Esophagus squamous epithelium (tissue), 5 donors: Measurements from ENCODE around the gene UGP2. TPM values are rescaled to one million over a fixed set of nuclear protein-coding genes. Genes with fewer than 3 reads are reported as not detected.
"Not testable (repeated sequence)": the region's sequence is repeated elsewhere in the genome, so short reads cannot be mapped to it uniquely, and the experiment has no call there.

Experiments
- DNase-seq: peaks from one replicate; lab custom pipeline; 2025; lab: John Stamatoyannopoulos, UW
- H3K27ac ChIP-seq, 4 donors: fragments of 200-600 bp; sonication (generic); one replicate each; pipeline ENCODE4 v1.5.1; 2016 to 2019; ENCODE audit warnings: mild to moderate bottlenecking in 1 of 4
- H3K27me3 ChIP-seq, 4 donors: fragments of 200-600 bp; sonication (generic); 1 replicate in 3 of 4; 2 replicates in 1 of 4; pipeline versions ENCODE4 v1.5.1 to v1.6.0; 2017 to 2021; ENCODE audit warnings: antibody characterized with exemption in 1 of 4
- H3K36me3 ChIP-seq, 3 donors: fragments of 200-600 bp; sonication (generic); one replicate each; pipeline ENCODE4 v1.5.1; 2016 to 2019
- H3K4me1 ChIP-seq, 3 donors: fragments of 200-600 bp; sonication (generic); one replicate each; pipeline ENCODE4 v1.5.1; 2017 to 2019
- H3K4me3 ChIP-seq, 4 donors: fragments of 200-600 bp; sonication (generic); 1 replicate in 3 of 4; 2 replicates in 1 of 4; pipeline ENCODE4 v1.5.1; 2016 to 2019; ENCODE audit warnings: mild to moderate bottlenecking in 2 of 4, moderate library complexity in 1 of 4
- H3K9me3 ChIP-seq, 3 donors: fragments of 200-600 bp; sonication (generic); one replicate each; pipeline ENCODE4 v1.5.1; 2016 to 2019
- CTCF ChIP-seq, 6 experiments: fragments of 450-650 bp in 4 of 6; fragments of 200-600 bp in 2 of 6; sonication (generic) in 2 of 6; IDR thresholded peaks; one replicate each; pipeline ENCODE4 v1.5.1; 2016 to 2019; ENCODE audit warnings: antibody characterized with exemption in 6 of 6, mild to moderate bottlenecking in 4 of 6, moderate library complexity in 4 of 6
- POLR2A ChIP-seq, 4 donors: fragments of 450-650 bp; IDR thresholded peaks; one replicate each; pipeline ENCODE4 v1.6.1; 2017; ENCODE audit warnings: antibody characterized with exemption in 4 of 4, mild to moderate bottlenecking in 4 of 4, moderate library complexity in 3 of 4
- WGBS, 2 donors: methylation state at CpG; one replicate each; pipeline ENCODE4 v1.1.5; 2018; 5-methylcytosine and 5-hydroxymethylcytosine counted together
- intact Hi-C: fragments of 100-400 bp; cut with DNase I; formaldehyde crosslinking; loops from one replicate; pipeline ENCODE4 v1.15.0; 2022
- total RNA-seq, 4 donors: library from RNA; depleted of rRNA; stranded (reverse); fragments of >200 nt; gene quantifications; one replicate each; pipeline ENCODE4 v1.1.0, GENCODE V29; 2016
- donor health status: DM: yes; HTN: yes; CAD: no.

Gene UGP2
- total RNA-seq, 4 donors from 2014 or later: 70.1 to 110 (median 99.5) TPM

- TF ChIP-seq POLR2A (IDR thresholded peaks at IDR 0.05): no peak
- no peak for TF ChIP-seq CTCF (IDR thresholded peaks at IDR 0.05)
- no peak for DNase-seq
- H3K4me3 ChIP-seq: no peak overlapping the region
These were observed 36.3 kb upstream of the UGP2 start for GRCh38 chr2:63805412-63805811.

GRCh38 chr2:63808036-63808435 is 33.7 kb upstream of the UGP2 start:
- H3K4me3 ChIP-seq, H3K27me3 ChIP-seq, intact Hi-C loops, H3K4me1 ChIP-seq, H3K36me3 ChIP-seq, DNase-seq, H3K9me3 ChIP-seq, H3K27ac ChIP-seq: not testable (repeated sequence)
- 78 to 87% methylated on average over 5 to 6 of the region's 6 CpGs for WGBS, 2 donors

More at GRCh38 chr2:63805412-63805811, 36.3 kb upstream of the UGP2 start:
- Histone ChIP-seq H3K4me1 (no peaks in the 10 kb centered on the region), H3K27ac (no peak overlapping the region), H3K9me3 (no peaks in the 10 kb centered on the region), H3K27me3 (no peaks in the 10 kb centered on the region), H3K36me3 (no peaks in the 10 kb centered on the region)
- intact Hi-C loops: no loop called here

GRCh38 chr2:63808911-63809310 is 32.8 kb upstream of the UGP2 start:
- DNase-seq, H3K4me3 ChIP-seq, H3K4me1 ChIP-seq, H3K9me3 ChIP-seq, H3K36me3 ChIP-seq, H3K27me3 ChIP-seq, intact Hi-C loops, H3K27ac ChIP-seq: not testable (repeated sequence)
- WGBS, 2 donors: no CpG with 5 or more reads among the region's 29 CpGs

GRCh38 chr2:63811063-63811462 is 30.6 kb upstream of the UGP2 start:
- Histone ChIP-seq H3K27ac (no peak overlapping the region), H3K27me3 (no peaks in the 10 kb centered on the region), H3K4me1 (no peaks in the 10 kb centered on the region), H3K4me3 (no peak overlapping the region), H3K9me3 (no peaks in the 10 kb centered on the region), H3K36me3 (no peaks in the 10 kb centered on the region)
- TF ChIP-seq CTCF (IDR thresholded peaks at IDR 0.05) (no peak), POLR2A (IDR thresholded peaks at IDR 0.05) (no peak)
- intact Hi-C loops: no loop called here
- WGBS, 2 donors: 89 to 90% methylated on average over 3 of the region's 3 CpGs
- DNase-seq: no peak

- H3K36me3 ChIP-seq, DNase-seq, H3K4me1 ChIP-seq, H3K9me3 ChIP-seq, H3K27me3 ChIP-seq, H3K27ac ChIP-seq, H3K4me3 ChIP-seq, intact Hi-C loops: not testable (repeated sequence)
- 95 to 96% methylated on average over 7 of the region's 7 CpGs for WGBS, 2 donors
These were observed 29.8 kb upstream of the UGP2 start for GRCh38 chr2:63811870-63812269.

GRCh38 chr2:63814114-63814513 is 27.6 kb upstream of the UGP2 start:
- 31 to 55% methylated on average over 1 of the region's 1 CpG for WGBS, 2 donors

More at GRCh38 chr2:63814114-63814513, 27.6 kb upstream of the UGP2 start:
- Histone ChIP-seq H3K4me1 (peaks cover 0 to under 1% (median 0%) of the 10 kb centered on the region in 3 donors), H3K4me3 (no peak overlapping the region), H3K27me3 (no peaks in the 10 kb centered on the region), H3K9me3 (no peaks in the 10 kb centered on the region), H3K27ac (no peak overlapping the region), H3K36me3 (no peaks in the 10 kb centered on the region)
- no peak for DNase-seq
- no peak for TF ChIP-seq CTCF (IDR thresholded peaks at IDR 0.05)
- TF ChIP-seq POLR2A (IDR thresholded peaks at IDR 0.05): no peak
- intact Hi-C loops: no loop called here
